SKM-1 treated with dmso at 0.1 percent for 144 hours (cell line): ENCODE results near the gene MYH14.

Experiments used
- DNase-seq: peaks from one replicate; lab custom pipeline; 2025; ENCODE audit not compliant: unreplicated experiment; lab: John Stamatoyannopoulos, UW

Gene MYH14

DNA sequence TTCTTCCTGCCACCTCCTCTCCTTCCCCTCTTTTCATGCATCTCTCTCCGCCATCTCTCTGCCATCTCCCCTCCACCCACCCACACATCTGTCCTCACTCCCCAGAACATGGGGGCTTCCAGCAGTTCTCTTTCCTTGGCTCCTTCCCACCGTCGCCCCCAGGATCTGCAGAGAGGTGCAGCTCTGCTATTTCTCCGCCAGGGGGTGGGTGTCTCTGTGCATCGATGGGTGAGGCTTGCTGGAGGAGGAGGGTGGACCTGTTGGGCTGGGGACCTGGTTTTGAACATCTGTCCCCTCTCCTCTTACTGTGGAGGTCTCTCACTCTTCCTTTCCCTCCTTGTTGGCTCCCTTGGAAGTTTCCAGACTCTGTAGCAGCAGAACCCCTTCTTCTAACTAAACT, 51.7 kb downstream of the MYH14 start:
- no peak for DNase-seq

DNA sequence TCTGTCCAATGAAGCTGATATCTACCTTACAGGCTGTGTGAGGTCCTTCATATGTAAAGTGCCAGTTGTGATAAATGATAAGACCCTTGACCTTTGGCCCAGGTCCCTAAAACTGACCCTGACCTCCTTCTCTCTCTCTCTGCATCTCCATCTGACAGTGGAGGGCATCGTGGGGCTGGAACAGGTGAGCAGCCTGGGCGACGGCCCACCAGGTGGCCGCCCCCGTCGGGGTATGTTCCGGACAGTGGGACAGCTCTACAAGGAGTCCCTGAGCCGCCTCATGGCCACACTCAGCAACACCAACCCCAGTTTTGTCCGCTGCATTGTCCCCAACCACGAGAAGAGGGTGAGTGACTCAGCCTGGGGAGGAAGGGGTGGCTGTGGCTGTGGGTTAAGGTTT, 53.7 kb downstream of the MYH14 start:
- no peak for DNase-seq

DNA sequence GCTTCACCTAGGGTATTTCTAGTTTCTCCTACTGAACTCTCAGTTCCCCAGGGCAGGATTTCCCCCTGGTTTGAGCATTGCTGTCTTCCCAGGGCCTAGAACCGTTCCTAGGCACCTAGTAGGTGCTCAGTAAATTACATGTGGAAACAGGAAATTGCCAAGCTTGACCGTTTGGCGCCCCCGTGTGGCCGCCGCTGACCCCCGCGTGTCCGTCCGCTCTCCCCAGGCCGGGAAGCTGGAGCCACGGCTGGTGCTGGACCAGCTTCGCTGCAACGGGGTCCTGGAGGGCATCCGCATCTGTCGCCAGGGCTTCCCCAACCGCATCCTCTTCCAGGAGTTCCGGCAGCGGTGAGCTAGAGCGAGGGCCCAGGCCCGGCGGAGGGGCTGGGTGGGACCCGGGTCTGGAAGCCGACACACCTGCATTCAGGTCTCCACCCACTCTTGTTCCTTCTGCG, 55.5 kb downstream of the MYH14 start:
- peak; percentile 22 for DNase-seq

DNA sequence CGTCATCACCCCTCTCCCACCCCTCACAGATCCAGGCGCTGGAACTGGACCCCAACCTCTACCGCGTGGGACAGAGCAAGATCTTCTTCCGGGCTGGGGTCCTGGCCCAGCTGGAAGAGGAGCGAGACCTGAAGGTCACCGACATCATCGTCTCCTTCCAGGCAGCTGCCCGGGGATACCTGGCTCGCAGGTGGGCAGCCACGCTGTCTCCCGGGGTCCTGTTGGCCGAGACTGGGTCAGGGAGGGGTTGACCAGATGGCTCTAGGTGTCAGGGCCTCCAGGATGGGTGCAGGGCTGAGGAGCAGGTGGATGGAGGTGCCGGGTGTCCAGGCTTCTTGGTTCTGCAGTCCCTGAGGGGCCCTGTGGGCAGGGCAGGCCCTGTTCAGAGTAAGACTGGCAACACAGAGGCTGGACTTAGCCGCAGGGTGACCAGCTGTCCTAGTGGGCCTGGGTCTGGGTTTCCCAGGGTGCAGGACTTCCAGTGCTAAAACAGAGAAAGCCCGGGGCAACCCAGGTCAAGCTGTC, 58.1 kb downstream of the MYH14 start:
- no peak for DNase-seq

DNA sequence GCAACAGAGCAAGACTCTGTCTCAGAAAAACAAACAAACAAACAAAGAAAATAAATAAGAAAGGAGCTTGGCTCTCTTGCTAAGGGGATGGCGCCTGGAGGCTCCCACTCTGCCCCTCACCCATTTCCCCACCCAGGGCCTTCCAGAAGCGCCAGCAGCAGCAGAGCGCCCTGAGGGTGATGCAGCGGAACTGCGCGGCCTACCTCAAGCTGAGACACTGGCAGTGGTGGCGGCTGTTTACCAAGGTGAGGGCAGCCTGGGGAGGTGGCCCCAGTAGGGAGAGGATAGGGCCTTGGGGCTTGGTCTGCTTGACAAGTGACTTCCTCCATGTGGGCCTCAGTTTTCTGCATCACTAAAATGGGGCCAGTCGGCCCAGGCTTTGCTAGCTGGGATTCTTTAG, 59.8 kb downstream of the MYH14 start:
- DNase-seq, result no peak

DNA sequence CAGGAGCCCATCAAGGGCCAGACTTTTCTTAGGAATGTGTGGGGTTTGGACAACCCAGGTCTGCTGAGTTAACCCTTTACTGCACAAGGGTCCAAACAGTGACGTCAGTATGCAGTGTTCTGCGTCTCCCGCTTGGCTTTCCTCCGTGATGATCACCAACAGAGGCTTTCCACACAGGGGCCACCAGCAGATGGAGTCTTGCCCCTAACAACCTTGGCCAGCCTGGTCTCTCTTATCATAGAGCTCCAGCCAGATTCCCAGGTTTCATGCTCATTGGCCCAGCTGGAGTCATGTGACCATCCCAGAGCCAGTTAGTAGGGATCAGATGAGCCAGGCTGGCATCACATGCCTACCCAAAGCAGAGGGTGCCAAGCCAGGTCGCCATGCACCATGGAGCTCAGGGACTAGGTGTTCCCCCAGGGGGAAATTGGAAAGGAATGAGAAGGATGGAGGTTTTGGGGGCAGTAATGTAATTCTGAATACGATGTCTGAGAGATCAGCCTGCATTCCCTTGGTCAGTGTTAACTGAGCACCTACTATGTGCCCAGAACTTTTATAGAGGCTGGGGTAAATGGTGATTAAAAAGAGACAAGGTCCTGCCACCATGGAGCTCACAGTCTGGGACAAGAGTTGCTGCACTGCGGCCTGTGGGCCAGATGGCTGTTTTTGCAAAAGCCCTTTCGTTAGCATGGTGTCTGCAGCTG, 61.2 kb downstream of the MYH14 start:
- DNase-seq, result no peak

DNA sequence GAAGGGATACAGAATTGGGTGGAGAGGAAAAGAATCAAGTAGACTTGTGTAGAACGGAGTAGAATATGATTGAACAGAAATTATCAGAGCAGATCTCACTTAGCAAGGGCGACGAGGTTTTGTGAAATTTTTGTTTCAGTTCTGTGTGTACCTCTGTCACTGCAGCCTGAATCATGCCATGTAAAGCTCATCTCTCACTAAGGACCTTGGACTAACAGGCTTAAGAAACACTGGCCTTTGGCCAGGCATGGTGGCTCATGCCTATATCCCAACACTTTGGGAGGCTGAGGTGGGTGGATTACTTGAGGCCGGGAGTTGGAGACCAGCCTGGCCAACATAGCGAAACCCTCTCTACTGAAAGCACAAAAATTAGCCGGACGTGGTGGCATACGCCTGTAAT, 62.6 kb downstream of the MYH14 start:
- DNase-seq, result no peak

DNA sequence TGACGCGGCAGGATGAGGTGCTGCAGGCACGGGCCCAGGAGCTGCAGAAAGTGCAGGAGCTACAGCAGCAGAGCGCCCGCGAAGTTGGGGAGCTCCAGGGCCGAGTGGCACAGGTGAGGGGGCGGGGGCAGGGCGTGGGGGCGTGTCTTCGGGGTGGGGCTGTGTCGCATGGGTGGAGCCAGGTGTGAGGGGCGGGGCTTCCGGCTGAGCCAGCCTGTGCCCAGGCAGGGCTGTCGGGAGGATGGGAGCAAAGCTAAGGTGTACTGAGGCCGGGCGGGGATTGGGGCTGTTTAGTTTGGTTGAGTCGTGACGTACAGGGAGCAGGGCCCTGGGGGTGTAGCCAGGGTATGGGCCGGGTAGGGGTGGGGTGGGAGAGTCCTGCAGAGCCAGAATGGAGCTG, 63.5 kb downstream of the MYH14 start:
- DNase-seq, result no peak

DNA sequence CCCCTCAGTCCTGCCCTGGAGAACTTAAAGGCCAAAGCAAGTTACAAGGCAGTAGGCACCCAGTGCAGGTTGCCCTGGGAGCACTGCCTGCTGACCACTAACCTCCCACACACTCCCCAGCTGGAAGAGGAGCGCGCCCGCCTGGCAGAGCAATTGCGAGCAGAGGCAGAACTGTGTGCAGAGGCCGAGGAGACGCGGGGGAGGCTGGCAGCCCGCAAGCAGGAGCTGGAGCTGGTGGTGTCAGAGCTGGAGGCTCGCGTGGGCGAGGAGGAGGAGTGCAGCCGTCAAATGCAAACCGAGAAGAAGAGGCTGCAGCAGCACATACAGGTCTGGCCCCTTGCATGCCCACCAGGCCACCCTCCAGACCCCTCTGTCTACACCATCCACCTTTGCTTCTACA, 64.6 kb downstream of the MYH14 start:
- no peak for DNase-seq

DNA sequence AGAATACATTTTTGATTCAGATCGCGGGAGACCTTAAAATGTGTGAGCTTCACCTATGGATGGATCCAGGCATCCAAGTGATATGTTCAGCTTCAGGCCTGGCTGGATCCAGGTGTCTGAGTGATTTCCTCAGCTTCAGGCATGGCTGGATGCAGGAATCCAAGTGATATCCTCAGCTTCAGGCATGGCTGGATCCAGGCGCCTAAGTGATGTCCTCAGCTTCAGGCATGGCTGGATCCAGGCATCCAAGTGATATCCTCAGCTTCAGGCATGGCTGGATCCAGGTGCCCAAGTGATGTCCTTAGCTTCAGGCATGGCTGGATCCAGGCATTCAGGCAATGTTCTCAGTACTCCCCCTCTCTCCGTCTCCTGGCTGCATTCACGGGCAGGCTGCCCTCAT, 65.1 kb downstream of the MYH14 start:
- no peak for DNase-seq

DNA sequence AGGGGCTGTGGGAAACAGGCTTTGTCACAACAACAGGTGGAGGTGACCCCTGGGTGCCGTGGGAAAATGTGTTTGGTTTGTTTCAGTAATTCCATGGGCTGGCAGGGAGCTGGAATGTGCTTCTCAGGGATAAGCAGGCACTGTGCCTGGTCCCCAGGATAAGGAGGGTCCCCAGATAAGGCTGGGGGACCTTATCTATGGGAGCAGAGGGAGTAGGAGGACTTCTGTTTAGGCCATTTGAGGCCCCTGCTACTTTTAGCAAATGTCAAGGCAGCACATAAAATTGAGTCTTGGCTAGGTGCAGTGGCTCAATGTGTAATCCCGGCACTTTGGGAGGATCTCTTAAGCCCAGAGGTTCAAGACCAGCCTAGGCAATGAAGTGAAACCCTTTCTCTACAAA, 66.2 kb downstream of the MYH14 start:
- no peak for DNase-seq

DNA sequence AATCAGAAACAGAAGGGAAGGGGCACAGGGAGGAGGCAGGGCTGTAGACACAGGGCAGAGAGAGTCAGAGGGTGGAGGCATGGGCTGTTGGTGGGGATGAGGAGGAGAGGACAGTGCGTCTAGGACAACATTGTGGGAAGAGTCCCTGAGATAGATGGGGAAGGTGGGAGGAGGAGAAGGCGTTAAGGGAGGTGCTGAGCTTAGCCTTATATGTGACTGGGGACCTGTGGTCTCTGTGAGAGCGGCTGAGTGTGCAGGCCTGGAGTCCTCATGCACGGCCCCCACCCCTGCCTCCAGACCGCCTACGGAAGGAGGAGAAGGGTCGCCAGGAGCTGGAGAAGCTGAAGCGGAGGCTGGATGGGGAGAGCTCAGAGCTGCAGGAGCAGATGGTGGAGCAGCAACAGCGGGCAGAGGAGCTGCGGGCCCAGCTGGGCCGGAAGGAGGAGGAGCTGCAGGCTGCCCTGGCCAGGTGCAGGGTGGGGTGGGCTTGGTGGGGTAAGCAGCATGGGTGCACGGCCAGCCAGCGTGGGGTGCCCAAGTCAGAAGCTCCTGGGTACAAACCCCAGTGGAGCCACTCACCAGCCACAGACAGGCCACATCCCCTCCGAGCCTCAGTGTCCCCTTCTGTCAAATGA, 69.0 kb downstream of the MYH14 start:
- no peak for DNase-seq

DNA sequence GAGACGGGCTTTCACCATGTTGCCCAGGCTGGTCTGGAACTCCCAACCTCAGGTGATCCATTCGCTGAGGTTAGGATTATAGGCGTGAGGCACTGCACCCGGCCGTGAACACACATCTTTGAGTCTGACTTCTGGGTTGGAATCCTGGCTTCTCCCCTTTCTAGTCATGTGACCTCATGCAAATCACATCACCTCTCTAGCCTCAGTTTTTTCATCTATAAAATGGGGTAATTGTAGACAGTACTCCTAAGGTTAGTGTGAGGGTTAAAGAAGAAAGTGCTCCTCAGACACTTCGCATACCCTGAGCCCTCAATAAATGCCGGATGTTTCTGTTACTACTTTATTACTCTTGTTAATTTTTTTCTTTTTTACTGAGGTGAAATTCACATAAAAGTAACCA, 70.4 kb downstream of the MYH14 start:
- no peak for DNase-seq

DNA sequence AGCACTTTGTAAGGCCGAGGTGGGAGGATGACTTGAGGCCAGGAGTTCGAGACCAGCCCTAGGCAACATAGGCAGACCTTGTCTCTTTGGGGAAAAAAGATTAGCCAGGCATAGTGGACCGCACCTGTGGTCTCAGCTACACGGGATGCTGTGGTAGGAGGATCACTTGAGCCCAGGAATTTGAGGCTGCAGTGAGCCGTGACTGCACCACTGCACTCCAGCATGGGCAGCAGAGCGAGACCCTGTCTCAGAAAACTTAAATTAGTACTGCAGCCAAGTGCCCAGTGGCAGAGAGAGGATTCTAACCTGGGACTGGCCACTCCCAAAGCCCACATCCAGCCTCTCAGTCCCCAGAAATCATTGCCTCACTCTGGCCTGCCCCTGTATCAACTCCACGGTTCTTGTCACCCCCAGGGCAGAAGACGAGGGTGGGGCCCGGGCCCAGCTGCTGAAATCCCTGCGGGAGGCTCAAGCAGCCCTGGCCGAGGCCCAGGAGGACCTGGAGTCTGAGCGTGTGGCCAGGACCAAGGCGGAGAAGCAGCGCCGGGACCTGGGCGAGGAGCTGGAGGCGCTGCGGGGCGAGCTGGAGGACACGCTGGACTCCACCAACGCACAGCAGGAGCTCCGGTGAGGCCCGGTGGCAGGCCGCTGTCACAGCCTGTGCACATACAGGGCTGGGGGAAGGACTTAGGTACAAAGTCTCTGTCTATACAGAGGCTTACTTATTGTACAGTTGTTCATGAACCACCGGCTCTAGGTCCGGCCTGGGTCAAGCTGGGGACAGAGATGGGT, 72.4 kb downstream of the MYH14 start:
- DNase-seq, result no peak

DNA sequence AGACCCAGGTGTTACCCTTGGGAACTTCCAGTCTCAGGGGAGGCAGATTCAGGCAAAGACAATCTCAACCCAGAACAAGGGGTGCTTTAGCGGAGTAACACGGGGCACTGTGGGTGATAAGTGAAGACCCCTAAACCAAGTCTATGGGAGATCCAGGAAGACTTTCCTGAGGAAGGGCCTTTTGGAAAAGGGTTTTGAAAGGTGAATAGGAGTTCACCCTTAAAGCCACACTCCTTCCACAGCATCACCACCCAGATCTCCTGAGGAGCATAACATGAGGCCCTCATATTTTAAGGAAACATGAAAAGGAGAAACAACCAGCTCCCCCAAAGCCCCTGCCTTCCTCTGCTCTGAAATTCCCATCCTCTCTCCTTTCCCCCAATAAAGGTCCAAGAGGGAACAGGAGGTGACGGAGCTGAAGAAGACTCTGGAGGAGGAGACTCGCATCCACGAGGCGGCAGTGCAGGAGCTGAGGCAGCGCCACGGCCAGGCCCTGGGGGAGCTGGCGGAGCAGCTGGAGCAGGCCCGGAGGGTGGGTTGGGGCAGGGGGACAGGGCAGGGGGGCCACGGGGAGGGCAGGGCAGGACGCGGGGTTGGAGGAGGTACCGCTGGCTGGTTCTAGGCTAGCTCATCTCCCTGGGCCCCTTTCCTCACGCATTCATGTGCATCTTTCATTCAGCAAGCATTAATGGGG, 73.1 kb downstream of the MYH14 start:
- no peak for DNase-seq

DNA sequence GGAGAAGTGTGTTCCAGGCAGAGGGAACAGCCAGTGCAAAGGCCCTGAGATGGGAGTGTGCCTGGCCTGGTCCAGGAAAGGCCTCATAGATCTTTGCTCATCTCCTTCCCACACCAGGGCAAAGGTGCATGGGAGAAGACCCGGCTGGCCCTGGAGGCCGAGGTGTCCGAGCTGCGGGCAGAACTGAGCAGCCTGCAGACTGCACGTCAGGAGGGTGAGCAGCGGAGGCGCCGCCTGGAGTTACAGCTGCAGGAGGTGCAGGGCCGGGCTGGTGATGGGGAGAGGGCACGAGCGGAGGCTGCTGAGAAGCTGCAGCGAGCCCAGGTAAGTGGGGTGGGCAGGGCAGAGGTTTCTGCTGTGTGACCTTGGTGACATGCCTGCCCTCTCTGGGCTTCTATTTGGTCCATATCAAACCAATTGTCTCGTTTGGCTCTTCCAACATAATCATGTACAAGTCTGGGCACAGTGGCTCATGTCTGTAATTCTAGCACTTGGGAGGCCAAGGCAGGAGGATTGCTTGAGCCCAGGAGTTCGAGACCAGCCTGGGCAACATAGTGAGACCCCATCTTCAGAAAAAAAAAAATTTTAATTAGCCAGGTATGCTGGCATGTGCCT, 74.7 kb downstream of the MYH14 start:
- DNase-seq, result no peak

DNA sequence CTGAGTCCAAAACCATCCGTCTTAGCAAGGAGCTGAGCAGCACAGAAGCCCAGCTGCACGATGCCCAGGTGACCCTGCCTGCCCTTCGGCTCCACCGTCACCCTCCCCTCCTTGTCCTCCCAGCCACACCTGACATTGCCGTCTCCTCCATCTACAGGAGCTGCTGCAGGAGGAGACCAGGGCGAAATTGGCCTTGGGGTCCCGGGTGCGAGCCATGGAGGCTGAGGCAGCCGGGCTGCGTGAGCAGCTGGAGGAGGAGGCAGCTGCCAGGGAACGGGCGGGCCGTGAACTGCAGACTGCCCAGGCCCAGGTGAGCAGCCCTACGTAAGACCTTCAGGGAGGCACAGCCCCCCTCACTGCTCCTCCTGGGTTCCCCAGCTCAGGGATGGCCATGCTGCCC, 76.7 kb downstream of the MYH14 start:
- DNase-seq, result no peak

DNA sequence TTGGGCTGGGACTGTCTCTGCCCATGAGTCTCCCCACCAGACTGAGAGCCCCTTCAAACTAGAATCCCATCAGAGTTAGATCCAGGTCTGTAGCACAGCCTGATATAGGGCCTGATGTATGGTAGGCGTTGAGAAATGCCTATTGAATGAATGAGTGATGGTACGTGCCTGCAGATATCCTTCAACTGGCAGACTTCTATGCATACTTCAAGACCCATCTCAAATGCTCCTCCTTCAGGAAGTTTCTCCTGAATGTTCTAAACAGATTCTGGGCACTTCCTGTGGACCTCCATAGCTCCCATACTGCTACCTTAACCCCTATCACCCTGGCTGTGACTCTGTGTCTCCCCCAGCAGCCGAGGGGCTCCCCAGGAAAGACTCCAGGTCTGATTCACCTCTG, 77.6 kb downstream of the MYH14 start:
- DNase-seq, result no peak

DNA sequence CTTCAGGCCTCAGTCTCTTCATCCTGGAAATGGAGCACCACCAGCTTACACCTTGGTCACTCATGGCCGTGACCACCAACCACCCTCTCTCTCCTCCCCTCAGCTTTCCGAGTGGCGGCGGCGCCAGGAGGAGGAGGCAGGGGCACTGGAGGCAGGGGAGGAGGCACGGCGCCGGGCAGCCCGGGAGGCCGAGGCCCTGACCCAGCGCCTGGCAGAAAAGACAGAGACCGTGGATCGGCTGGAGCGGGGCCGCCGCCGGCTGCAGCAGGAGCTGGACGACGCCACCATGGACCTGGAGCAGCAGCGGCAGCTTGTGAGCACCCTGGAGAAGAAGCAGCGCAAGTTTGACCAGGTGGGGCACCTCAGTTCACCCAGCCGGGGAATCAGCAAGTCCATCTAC, 78.1 kb downstream of the MYH14 start:
- DNase-seq, result no peak

DNA sequence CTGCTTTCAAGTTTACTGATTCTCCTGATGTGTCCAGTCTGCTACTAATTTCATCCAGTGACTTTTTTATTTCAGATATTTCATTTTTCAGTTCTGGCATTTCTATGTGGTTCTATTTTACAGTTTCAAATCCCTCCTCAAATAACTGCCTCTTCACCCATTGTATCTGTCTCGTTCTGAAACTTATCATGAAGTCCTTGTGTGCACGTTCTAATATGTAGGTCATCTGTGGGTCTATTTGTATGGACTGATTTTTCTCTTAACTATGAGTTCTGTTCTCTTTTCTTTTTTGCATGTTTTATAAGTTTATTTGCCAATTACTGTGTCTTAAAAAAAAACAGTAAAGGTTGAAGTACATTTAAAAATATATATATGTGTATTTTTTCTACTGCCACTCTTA, 82.4 kb downstream of the MYH14 start:
- DNase-seq, result no peak

DNA sequence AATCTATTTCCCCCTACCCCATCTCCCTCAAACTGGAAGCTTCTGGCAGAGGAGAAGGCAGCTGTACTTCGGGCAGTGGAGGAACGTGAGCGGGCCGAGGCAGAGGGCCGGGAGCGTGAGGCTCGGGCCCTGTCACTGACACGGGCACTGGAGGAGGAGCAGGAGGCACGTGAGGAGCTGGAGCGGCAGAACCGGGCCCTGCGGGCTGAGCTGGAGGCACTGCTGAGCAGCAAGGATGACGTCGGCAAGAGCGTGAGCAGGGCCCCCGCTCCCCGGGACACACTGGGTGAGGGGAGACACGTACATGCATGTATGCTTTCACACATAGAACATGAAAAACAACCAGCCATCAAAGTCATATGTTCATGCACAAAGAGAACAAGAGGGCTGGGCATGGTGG, 83.0 kb downstream of the MYH14 start:
- DNase-seq, result no peak
